GM21423 (cell line): ENCODE data around the gene MARS1.

Experiments used
- ATAC-seq: cut with Tn5 transposase; IDR thresholded peaks from one replicate; pipeline ENCODE4 v1.9.1; 2021; ENCODE audit warnings: mild to moderate bottlenecking, moderate library complexity; ENCODE audit not compliant: unreplicated experiment

Gene MARS1

DNA sequence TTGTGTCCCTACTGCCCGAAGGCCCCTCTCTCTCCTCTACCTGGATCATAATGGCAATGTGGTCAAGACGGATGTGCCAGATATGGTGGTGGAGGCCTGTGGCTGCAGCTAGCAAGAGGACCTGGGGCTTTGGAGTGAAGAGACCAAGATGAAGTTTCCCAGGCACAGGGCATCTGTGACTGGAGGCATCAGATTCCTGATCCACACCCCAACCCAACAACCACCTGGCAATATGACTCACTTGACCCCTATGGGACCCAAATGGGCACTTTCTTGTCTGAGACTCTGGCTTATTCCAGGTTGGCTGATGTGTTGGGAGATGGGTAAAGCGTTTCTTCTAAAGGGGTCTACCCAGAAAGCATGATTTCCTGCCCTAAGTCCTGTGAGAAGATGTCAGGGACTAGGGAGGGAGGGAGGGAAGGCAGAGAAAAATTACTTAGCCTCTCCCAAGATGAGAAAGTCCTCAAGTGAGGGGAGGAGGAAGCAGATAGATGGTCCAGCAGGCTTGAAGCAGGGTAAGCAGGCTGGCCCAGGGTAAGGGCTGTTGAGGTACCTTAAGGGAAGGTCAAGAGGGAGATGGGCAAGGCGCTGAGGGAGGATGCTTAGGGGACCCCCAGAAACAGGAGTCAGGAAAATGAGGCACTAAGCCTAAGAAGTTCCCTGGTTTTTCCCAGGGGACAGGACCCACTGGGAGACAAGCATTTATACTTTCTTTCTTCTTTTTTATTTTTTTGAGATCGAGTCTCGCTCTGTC is 31.0 kb upstream of the MARS1 start:
- ATAC-seq = no peak

DNA sequence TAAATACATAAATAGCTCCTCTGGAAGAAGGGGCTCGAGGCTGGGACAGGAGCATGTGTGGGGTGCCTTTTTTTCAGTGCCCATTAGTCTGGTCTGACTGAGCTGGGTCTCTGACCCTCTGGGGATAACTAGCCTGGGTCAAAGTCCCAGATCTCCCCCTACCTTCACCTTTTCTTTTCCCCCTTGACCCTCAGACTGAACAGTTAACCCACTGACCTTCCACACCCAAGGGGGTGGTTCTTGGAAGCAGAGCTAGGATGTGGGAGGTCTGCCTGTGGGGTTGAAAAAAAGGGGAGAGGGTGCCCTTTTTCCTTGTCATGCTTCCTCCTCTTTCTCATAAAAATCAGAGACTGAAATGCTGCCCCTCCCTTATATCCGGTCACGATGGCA is 29.2 kb upstream of the MARS1 start:
- no peak for ATAC-seq

DNA sequence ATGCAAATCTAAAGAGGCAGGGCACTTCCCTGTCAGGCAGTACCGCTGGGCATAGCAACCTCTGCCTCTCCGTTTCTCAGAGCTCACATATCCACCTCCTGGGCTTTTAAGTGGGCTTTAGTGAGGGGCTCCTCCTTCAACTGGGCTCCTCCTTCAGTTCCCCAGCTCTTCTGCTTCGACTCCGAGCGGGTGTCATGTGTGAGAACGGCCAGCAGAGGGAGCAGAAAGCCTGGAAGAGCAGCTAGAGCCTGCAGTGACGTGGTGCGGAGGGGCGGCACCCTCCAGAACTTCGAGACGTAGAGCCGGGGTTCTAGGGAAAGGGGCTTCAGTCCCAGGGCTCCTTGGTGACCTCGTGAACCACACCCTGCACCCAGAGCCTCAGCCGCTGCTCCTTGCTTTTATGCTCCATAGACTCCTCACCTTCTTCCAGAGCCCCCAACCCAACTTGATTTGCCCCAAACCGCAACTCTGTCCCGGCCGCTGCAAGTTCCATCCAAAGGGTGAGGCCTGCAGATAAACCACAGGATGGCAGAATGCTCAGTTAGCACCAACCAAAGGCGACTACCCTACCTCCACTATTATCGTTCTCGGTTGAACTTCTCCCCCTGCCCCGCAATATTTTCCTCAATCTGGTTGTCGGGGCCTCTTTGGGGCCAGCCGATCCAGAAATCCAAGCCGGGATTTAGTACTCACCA is 28.7 kb upstream of the MARS1 start:
- peak; percentile 44 for ATAC-seq

DNA sequence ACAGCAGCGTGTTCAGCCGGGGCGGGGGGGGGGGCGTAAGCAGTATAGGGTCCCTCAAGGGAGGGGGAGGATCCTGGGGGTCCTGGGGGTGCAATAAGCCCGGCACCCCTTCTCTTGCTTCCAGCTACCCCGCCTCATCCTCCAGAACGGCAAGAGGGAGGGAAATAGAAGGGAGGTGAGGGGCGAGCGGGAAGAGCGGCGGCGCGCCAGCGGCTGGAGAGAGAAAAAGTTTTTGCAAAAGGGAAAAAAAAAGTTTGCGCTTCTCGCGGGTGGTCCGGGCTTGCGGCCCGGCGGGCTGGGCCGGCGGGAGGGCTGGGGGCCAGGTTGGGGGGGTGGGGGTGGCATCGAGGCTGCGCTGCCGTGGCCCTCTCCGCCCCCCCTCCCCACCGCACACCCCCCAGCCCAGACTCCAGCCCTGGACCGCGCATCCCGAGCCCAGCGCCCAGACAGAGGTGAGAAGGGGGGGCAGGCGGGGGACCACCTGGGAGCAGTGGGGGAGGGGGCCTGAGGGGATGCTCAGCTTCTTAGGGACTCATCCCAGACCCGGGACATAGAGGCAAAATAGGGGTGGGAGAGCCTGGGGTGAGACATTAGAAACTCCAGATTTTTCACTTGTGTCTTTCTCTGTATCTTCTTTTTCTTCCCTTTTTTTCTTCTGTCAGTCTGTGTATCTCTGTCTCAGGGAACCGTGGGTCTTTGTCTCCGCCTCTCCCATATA is 28.0 kb upstream of the MARS1 start, which contains the start of gene GLI1:
Gene GLI1, plus strand, starts transcription at position 36 of the 718 bp plus-strand sequence. CDS start 3,907 bp downstream, outside the sequence.
- no peak for ATAC-seq

DNA sequence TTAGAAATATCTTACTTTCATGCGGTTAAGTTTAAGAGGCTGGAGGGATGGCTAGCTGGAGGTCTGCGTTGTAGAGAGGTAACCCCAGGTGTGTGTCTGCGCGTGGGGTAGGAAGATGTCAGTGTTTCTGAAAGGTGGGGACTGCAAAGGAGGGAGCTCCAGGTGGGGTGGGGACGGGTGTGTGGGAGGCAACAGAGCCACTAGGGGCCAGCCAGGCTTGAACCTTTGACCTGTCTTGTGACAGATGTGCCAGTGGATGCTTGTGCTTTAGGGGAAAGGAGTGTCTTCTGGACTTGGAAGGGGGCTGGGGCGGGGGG is 27.4 kb upstream of the MARS1 start:
- no peak for ATAC-seq

DNA sequence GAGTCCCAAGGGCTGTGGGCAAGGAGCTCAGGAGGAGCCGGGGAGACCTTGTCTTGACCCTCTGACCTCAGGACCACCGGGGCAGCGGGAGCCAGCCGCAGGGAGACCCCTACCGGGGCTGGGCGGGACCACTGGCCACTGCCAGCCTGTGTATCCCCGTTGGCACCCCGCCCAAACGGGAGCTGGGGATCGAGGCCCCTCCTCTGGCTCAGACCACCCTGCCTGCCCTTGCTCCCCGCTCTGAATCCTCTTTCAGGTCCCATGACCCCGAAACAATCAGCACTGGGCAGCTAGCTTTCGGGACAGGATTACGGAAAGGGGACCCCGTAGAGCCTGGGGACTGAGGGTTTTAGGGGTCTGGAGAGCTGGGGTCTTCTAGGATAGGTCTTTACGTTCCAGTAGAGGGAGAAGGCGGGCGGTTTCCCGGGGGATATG is 27.0 kb upstream of the MARS1 start:
- ATAC-seq = no peak

DNA sequence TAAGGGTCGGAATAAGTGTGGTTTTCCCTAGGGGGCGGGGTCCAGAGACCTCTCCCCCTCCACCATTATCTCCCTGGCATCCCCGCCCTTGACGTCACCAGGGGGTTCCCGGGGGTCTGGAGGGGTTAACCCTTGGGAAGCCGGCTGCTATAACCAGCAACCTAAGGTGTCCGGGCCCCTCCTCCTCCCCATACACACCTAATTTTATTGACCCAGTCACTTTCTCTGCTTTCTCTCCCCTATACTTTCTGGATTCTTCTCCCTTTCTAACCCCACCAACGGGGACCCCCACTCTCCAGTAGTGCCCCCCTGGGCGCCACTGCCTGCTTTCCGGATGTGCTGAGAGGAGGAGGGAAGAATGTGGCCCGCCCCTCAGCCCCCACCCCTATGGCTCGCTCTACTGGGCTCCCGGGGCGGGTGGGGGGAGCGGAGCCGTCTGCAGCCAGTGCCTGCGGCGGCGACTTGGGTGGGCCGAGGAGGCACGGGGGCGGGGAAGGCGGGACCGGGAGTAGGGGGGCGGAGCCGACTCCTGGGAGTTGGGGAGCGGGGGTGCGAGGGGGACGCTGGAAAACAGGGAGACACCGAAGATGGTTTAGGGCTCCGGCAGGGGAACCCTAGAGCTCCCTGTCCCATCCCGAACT is 26.5 kb upstream of the MARS1 start:
- ATAC-seq = no peak

DNA sequence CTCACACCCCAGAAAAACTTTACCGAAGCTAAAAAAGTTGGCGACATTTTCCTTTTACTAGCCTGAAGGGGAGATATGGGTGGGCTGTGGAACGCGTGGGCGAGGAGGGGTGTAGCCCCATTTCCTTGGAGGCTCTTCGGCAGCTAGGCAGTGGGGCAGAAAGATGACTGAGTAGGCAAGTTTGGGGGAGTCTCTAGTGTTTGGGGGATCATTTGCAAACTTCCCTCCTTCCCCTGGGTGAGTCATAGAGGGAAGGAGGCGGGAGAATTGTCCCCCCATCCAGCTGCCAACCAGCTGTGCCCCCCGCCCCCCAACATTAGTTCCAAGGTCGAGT is 26.0 kb upstream of the MARS1 start:
- ATAC-seq = no peak

DNA sequence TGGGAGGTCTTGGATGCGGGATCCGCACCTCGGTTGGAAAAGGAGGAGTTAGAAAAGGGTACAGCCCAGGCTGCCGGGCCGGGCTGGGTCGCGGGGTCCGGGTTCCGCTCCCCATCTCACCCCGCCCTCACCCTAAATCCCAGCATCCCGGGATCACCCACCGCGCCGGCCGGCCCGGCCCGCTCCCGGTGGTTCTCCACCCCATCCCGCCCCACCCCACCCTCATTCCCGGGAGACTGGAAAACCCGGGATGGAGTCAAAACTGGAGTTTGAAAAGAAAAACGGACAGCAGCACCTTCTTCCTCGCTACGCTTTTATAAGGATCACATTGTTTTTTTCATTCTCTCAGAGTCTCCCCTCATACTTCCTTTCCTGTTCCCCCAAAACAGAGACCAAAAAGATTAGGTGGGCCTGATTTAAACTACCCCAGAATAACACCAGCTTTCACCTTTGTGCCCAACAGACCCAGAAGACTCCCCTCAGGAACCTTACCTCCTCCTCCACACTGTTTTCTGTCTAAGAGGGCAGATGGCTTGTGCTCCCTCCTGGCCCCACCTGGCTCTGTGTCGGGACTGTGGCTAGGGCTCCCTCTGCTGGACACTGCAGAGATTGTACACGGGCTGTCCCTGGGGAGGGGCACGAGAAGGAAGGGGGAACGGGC is 25.5 kb upstream of the MARS1 start:
- ATAC-seq = peak; percentile 68

DNA sequence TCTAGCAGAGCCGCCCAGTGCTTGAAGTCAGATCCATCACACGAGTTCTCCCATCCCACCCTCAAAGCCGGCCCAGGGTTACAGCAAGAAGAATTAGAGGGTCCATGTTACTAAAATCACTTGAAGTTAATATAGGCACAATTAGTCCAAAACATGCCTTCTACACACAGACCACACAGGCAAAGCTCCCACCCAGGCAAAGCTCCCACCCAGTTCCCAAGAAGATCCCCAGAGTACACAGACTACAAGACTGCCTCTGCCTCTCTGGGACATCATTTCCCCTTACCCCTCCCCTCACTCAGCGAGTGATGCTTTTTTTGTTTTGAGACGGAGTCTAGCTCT is 25.0 kb upstream of the MARS1 start:
- no peak for ATAC-seq

DNA sequence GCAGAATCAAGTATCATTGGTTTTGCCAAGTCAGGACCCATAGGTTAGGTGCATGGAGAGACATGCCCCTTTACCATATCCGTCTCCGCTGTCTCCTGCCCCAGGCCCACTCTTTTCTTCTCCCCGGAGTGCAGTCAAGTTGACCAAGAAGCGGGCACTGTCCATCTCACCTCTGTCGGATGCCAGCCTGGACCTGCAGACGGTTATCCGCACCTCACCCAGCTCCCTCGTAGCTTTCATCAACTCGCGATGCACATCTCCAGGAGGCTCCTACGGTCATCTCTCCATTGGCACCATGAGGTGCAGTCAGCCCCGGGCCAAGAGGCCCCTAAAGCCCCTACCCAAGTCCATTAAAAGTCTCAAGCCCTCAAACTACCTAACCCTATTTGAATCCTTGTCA is 23.3 kb upstream of the MARS1 start:
- no peak for ATAC-seq

DNA sequence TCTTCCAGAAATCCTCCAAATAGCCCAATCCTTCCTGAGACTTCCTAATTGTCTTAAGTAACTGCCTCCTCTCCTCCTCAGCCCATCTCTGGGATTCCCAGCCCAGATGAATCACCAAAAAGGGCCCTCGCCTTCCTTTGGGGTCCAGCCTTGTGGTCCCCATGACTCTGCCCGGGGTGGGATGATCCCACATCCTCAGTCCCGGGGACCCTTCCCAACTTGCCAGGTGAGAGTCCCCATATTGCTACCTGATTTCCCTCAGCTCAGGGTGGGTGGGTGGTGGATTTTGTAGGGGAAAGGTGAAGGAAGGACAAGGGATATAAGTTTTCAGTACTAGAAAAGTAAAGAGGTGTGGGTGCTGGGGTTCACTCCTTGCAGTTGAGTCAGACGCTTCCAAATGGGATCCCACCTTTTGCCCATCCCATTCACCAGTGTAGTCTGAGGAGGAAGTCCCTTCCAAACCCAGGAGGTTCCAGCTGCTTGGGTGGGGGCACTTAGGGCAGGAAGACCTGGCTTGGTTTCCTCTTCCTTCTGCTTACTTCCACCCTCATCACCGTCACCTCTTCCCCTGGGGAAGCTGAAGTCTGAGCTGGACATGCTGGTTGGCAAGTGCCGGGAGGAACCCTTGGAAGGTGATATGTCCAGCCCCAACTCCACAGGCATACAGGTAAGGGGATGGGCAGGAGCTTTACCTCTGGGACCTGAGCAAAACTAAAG is 22.7 kb upstream of the MARS1 start:
- ATAC-seq = no peak

DNA sequence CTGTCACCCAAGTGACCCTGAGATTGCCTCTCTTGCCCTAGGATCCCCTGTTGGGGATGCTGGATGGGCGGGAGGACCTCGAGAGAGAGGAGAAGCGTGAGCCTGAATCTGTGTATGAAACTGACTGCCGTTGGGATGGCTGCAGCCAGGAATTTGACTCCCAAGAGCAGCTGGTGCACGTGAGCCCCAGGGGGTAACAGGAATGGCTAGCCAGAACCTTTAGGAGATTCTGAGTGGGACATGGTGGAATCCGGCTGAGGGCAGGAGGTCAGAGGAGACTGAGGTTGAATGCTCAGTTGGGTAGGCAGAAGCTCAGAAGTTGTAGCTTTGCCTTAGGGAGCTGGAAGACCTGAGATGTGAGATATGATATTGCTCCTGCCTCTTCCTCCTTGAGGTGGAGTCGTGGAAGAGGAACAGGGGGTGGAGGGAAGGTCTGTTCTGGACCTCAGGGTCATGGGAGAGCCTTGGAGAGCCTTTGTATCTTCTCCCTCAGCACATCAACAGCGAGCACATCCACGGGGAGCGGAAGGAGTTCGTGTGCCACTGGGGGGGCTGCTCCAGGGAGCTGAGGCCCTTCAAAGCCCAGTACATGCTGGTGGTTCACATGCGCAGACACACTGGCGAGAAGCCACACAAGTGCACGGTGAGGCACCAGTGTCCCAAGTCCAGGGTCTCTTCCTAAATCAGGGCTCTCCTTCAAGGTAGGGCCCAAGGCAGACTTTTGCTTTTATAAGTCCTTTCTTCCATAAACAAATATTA is 21.9 kb upstream of the MARS1 start:
- ATAC-seq = no peak

DNA sequence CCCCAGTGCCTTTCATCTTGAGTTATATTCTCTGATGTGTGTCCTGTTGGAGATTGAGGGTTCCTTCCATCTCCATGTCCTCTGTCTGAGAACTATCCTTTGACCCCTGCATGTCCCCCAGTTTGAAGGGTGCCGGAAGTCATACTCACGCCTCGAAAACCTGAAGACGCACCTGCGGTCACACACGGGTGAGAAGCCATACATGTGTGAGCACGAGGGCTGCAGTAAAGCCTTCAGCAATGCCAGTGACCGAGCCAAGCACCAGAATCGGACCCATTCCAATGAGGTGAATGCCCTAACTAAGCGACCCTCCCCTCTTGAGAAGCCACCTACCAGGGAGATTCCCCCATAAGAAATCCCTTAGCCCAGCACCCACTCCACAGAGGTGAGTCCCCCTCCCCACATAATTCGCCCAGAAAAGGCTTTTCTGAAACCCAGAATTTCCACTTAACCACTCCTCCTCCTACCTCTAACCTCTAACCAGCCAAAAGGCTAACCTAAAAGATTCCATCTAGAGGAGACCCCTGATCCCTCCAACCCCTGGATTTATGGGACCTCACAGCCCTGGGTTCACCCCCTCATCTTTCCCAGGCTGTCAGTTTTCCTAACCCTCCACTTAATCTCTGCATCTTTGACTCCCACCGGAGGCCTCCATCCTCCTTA is 20.5 kb upstream of the MARS1 start:
- no peak for ATAC-seq

DNA sequence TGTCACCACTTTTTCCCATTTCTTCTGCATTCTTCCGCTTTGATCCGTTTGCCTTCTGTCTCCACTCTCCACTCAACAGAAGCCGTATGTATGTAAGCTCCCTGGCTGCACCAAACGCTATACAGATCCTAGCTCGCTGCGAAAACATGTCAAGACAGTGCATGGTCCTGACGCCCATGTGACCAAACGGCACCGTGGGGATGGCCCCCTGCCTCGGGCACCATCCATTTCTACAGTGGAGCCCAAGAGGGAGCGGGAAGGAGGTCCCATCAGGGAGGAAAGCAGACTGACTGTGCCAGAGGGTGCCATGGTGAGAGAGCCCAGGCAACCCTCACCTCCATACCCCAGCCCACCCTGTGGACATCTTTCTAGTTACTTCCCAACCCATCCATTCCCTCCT is 20.0 kb upstream of the MARS1 start:
- ATAC-seq = no peak

DNA sequence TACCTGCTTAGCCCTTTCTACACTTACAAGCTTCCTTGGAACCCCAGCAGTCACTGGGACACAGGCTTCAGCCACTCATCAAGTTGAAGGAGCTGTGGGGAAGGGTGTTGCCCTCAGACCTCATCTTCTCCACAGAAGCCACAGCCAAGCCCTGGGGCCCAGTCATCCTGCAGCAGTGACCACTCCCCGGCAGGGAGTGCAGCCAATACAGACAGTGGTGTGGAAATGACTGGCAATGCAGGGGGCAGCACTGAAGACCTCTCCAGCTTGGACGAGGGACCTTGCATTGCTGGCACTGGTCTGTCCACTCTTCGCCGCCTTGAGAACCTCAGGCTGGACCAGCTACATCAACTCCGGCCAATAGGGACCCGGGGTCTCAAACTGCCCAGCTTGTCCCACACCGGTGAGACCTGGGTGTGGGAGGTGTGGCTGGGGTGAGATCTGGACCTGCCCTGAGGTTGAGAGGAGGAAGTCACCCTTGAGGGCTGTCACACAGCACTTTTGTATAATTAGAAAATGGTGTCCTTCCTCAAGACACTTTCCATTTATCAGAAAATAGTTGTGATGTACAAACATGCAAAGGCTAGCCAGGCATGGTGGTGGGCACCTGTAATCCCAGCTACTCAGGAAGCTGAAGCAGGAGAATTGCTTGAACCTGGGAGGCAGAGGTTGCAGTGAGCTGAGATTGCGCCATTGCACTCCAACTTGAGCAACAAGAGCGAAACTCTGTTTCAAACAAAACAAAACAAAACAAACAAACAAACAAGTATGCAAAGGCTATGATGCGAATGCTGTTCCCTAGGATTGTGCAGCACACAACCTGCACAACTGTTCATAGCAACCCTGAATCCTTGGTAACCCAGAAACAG is 18.3 kb upstream of the MARS1 start:
- no peak for ATAC-seq

DNA sequence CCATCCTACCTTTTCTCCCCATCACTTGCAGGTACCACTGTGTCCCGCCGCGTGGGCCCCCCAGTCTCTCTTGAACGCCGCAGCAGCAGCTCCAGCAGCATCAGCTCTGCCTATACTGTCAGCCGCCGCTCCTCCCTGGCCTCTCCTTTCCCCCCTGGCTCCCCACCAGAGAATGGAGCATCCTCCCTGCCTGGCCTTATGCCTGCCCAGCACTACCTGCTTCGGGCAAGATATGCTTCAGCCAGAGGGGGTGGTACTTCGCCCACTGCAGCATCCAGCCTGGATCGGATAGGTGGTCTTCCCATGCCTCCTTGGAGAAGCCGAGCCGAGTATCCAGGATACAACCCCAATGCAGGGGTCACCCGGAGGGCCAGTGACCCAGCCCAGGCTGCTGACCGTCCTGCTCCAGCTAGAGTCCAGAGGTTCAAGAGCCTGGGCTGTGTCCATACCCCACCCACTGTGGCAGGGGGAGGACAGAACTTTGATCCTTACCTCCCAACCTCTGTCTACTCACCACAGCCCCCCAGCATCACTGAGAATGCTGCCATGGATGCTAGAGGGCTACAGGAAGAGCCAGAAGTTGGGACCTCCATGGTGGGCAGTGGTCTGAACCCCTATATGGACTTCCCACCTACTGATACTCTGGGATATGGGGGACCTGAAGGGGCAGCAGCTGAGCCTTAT is 17.4 kb upstream of the MARS1 start:
- ATAC-seq = no peak
